K562 (cell line): ENCODE measurements around the gene DGKZ.

Experiments
- CEBPB ChIP-seq: fragments of 450-650 bp; IDR thresholded peaks from 2 replicates; pipeline ENCODE4 v1.6.1; 2016; ENCODE audit warnings: missing genetic modification characterization, missing compliant biosample characterization
- KAT2B ChIP-seq: IDR thresholded peaks from one replicate; pipeline ENCODE4 v1.6.1; 2012; ENCODE audit warnings: low read depth, mild to moderate bottlenecking, control low read depth, inconsistent platforms, low read length, moderate library complexity
- SRSF9 ChIP-seq: fragments of 200-400 bp; formaldehyde crosslinking; IDR thresholded peaks from 2 replicates; pipeline ENCODE4 v1.6.1; 2017; ENCODE audit warnings: low read depth, low read length, borderline replicate concordance
- ZNF778 ChIP-seq: fragments of 450-650 bp; formaldehyde crosslinking; IDR thresholded peaks from 2 replicates; pipeline ENCODE4 v1.4.0; 2020; ENCODE audit warnings: mild to moderate bottlenecking, moderate library complexity

- TF ChIP-seq ZNF778 (CRISPR knock-in tag): no peak
- TF ChIP-seq CEBPB (tag): no peak
- no peak for TF ChIP-seq KAT2B
- no peak for TF ChIP-seq SRSF9
Observed at GRCh38 chr11:46299451-46299961, 47.8 kb upstream of the DGKZ start.
